Transverse colon (tissue), 4 donors: ENCODE data around the gene NMBR. TPM values are rescaled to one million over a fixed set of nuclear protein-coding genes. Genes with fewer than 3 reads are reported as not detected.

Experiments used
- DNase-seq: peaks from one replicate; pipeline ENCODE4 v3.0.0-alpha.2; 2019
- H3K27ac ChIP-seq, 4 donors: fragments of 200-600 bp; sonication (generic); 2 replicates each; pipeline ENCODE4 v1.5.1; 2016 to 2018; ENCODE audit warnings: inconsistent platforms in 4 of 4
- H3K27me3 ChIP-seq: fragments of 200-600 bp; sonication (generic); 2 replicates; pipeline ENCODE4 v1.5.1; 2017; ENCODE audit warnings: inconsistent platforms
- H3K36me3 ChIP-seq, 4 donors: fragments of 200-600 bp; sonication (generic); 2 replicates each; pipeline ENCODE4 v1.5.1; 2017 to 2019; ENCODE audit warnings: inconsistent platforms in 4 of 4
- H3K4me1 ChIP-seq, 4 donors: fragments of 200-600 bp; sonication (generic); 2 replicates each; pipeline ENCODE4 v1.5.1; 2017 to 2020; ENCODE audit warnings: inconsistent platforms in 4 of 4
- H3K4me3 ChIP-seq, 4 donors: fragments of 200-600 bp; sonication (generic); 1 replicate in 1 of 4; 2 replicates in 3 of 4; pipeline versions ENCODE4 v1.5.1 to v1.6.1; 2017 to 2019; ENCODE audit warnings: inconsistent platforms in 4 of 4
- H3K9me3 ChIP-seq, 2 donors: fragments of 200-600 bp; sonication (generic); 2 replicates each; pipeline ENCODE4 v1.5.1; 2017 to 2019; ENCODE audit warnings: inconsistent platforms in 2 of 2
- CTCF ChIP-seq, 5 experiments: fragments of 200-600 bp in 3 of 5; fragments of 450-650 bp in 2 of 5; sonication (generic) in 3 of 5; IDR thresholded peaks; 1 replicate in 2 of 5; 2 replicates in 3 of 5; pipeline ENCODE4 v1.5.1; 2016 to 2017; ENCODE audit warnings: antibody characterized with exemption in 5 of 5, inconsistent platforms in 3 of 5, mild to moderate bottlenecking in 2 of 5, moderate library complexity in 1 of 5
- EP300 ChIP-seq: sonication (generic); formaldehyde crosslinking; IDR thresholded peaks from one replicate; pipeline ENCODE4 v1.6.1; 2017; ENCODE audit warnings: antibody characterized with exemption, low read depth
- POLR2A ChIP-seq: fragments of 450-650 bp; IDR thresholded peaks from one replicate; pipeline ENCODE4 v1.6.1; 2016; ENCODE audit warnings: antibody characterized with exemption, mild to moderate bottlenecking, moderate library complexity
- POLR2AphosphoS5 ChIP-seq, 3 donors: sonication (generic); formaldehyde crosslinking; IDR thresholded peaks; one replicate each; pipeline ENCODE4 v1.6.1; 2016; ENCODE audit warnings: antibody characterized with exemption in 3 of 3
- WGBS, 2 donors: methylation state at CpG; one replicate each; pipeline ENCODE4 v1.1.5; 2018; ENCODE audit warnings: low coverage in 1 of 2; 5-methylcytosine and 5-hydroxymethylcytosine counted together
- in situ Hi-C, 4 donors: fragments of 200-750 bp; cut with MboI; loops; one replicate each; pipeline versions ENCODE4 v1.15.0 to v1.15.1; 2017; ENCODE audit warnings: low sequenced_read_pairs in 3 of 4, low pct_ligation_motif_present in 1 of 4, low pct_unique_long_range_greater_than_20kb in 1 of 4
- intact Hi-C: fragments of 100-400 bp; cut with DNase I; formaldehyde crosslinking; loops from one replicate; pipeline ENCODE4 v1.15.1; 2023; ENCODE audit warnings: low total_unique reads
- total RNA-seq, 4 donors: library from RNA; depleted of rRNA; stranded (reverse); fragments of >200 nt; gene quantifications; one replicate each; pipeline ENCODE4 v1.1.0, GENCODE V29; 2016

NMBR gene
- total RNA-seq, 4 donors from 2014 or later, result not detected

GRCh38 chr6:142045380-142046278 is 101.3 kb downstream of the NMBR start:
- H3K4me1 ChIP-seq, result no peaks in the 10 kb centered on the region
- H3K9me3 ChIP-seq, result no peaks in the 10 kb centered on the region
- TF ChIP-seq CTCF (IDR thresholded peaks at IDR 0.05), result no peak
- TF ChIP-seq POLR2AphosphoS5 (IDR thresholded peaks at IDR 0.05), result no peak
- TF ChIP-seq POLR2A, result no peak
- no peak for TF ChIP-seq EP300
- intact Hi-C loops, result no loop called here
- H3K4me3 ChIP-seq, result no peak overlapping the region
- H3K36me3 ChIP-seq, result no peaks in the 10 kb centered on the region
- DNase-seq, result no peak
- WGBS, 2 donors, result 50 to 61% methylated on average over 4 to 6 of the region's 6 CpGs
- no peaks in the 10 kb centered on the region for H3K27me3 ChIP-seq
- in situ Hi-C loops, result no loop called here
- no peak overlapping the region for H3K27ac ChIP-seq

DNA sequence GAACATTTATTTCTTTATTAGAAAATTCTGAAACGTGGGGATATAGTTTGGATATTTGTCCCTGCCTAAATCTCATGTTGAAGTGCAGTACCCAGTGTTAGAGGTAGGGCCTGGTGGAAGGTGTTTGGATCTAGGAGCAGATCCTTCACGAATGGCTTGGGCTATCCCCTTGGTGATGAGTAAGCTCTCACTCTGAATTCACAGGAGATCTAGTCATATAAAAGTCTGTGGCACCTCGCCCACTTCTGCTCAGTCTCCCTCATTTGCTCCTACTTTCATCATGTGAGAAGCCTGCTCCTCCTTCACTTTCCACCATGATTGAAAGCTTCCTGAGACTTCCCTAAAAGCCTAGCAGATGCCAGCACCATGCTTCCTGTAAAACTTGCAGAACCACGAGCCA is 111.0 kb downstream of the NMBR start:
- WGBS, 2 donors, result 42 to 58% methylated on average over 2 to 4 of the region's 4 CpGs
- H3K4me1 ChIP-seq, result no peaks in the 10 kb centered on the region
- no peak overlapping the region for H3K27ac ChIP-seq
- DNase-seq, result no peak
- no peak for TF ChIP-seq EP300
- TF ChIP-seq POLR2AphosphoS5 (IDR thresholded peaks at IDR 0.05), result no peak
- TF ChIP-seq POLR2A, result no peak
- no peak for TF ChIP-seq CTCF (IDR thresholded peaks at IDR 0.05)
- H3K9me3 ChIP-seq, result no peaks in the 10 kb centered on the region
- in situ Hi-C loops, result no loop called here
- H3K27me3 ChIP-seq, result no peaks in the 10 kb centered on the region
- H3K4me3 ChIP-seq, result no peak overlapping the region
- intact Hi-C loops, result no loop called here
- H3K36me3 ChIP-seq, result no peaks in the 10 kb centered on the region

DNA sequence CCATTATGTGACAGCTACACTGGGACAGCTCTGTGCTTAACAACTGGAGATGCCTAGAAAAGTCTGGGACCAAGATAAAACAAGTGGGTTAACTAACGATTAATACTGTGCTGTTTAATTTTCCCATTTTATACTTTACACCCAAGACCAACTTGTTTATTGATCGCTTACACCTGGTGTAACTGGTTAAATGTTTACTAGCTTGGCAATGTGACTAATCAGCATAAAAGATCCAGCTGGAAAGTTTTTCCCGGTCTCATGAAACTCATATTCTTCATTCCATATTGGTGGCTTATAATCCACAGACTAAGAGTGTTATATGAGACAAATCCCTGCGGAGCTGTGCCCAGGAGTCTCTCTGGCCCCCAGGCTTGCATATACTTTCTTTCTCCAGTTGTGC is 115.9 kb downstream of the NMBR start:
- 75 to 76% methylated on average over 4 of the region's 4 CpGs for WGBS, 2 donors
- in situ Hi-C loops, result no loop called here
- H3K9me3 ChIP-seq, result peaks cover 0 to 2% of the 10 kb centered on the region in 2 donors

More for the DNA sequence above, 115.9 kb downstream of the NMBR start:
- TF ChIP-seq POLR2AphosphoS5 (IDR thresholded peaks at IDR 0.05), result no peak
- no peak for TF ChIP-seq POLR2A
- no peak for TF ChIP-seq CTCF (IDR thresholded peaks at IDR 0.05)
- no peak for TF ChIP-seq EP300
- Histone ChIP-seq H3K27me3 (no peaks in the 10 kb centered on the region), H3K36me3 (no peaks in the 10 kb centered on the region), H3K4me3 (no peak overlapping the region), H3K27ac (no peak overlapping the region), H3K4me1 (no peaks in the 10 kb centered on the region)
- intact Hi-C loops, result no loop called here
- DNase-seq, result no peak
